Suprapubic skin (tissue), 4 donors: ENCODE data around the gene DLG1. TPM values are rescaled to one million over a fixed set of nuclear protein-coding genes. Genes with fewer than 3 reads are reported as not detected.

Source experiments
- DNase-seq, 2 donors: peaks; one replicate each; pipeline ENCODE4 v3.0.0-alpha.2; 2019; ENCODE audit warnings: low spot score in 2 of 2
- H3K27ac ChIP-seq: fragments of 200-600 bp; sonication (generic); one replicate; pipeline ENCODE4 v1.5.1; 2019
- H3K27me3 ChIP-seq: fragments of 200-600 bp; sonication (generic); one replicate; pipeline ENCODE4 v1.5.1; 2019
- H3K36me3 ChIP-seq: fragments of 200-600 bp; sonication (generic); one replicate; pipeline ENCODE4 v1.5.1; 2019
- H3K4me1 ChIP-seq: fragments of 200-600 bp; sonication (generic); one replicate; pipeline ENCODE4 v1.5.1; 2019
- H3K4me3 ChIP-seq: fragments of 200-600 bp; sonication (generic); one replicate; pipeline ENCODE4 v1.5.1; 2019; ENCODE audit warnings: mild to moderate bottlenecking
- H3K9me3 ChIP-seq: fragments of 200-600 bp; sonication (generic); one replicate; pipeline ENCODE4 v1.5.1; 2019
- CTCF ChIP-seq, 2 donors: fragments of 200-600 bp in 1 of 2; fragments of 450-650 bp in 1 of 2; sonication (generic) in 1 of 2; IDR thresholded peaks; one replicate each; pipeline ENCODE4 v1.5.1; 2016 to 2019; ENCODE audit warnings: antibody characterized with exemption in 2 of 2, mild to moderate bottlenecking in 1 of 2, moderate library complexity in 1 of 2
- EP300 ChIP-seq: sonication (generic); formaldehyde crosslinking; IDR thresholded peaks from one replicate; pipeline ENCODE4 v1.6.1; 2017; ENCODE audit warnings: antibody characterized with exemption
- POLR2A ChIP-seq, 2 donors: fragments of 450-650 bp; IDR thresholded peaks; one replicate each; pipeline ENCODE4 v1.6.1; 2017; ENCODE audit warnings: antibody characterized with exemption in 2 of 2, mild to moderate bottlenecking in 2 of 2, moderate library complexity in 2 of 2
- POLR2AphosphoS5 ChIP-seq, 3 donors: sonication (generic); formaldehyde crosslinking; IDR thresholded peaks; one replicate each; pipeline ENCODE4 v1.6.1; 2017; ENCODE audit warnings: antibody characterized with exemption in 3 of 3
- WGBS: methylation state at CpG from one replicate; pipeline ENCODE4 v1.1.5; 2018; 5-methylcytosine and 5-hydroxymethylcytosine counted together
- total RNA-seq, 4 donors: library from RNA; depleted of rRNA; stranded (reverse); fragments of >200 nt; gene quantifications; one replicate each; pipeline ENCODE4 v1.1.0, GENCODE V29; 2016

Gene DLG1
- total RNA-seq, 4 donors from 2014 or later, result 86.2 to 140 (median 103) TPM

- DNase-seq, result no peak
- no peaks in the 10 kb centered on the region for H3K27me3 ChIP-seq
- no peak overlapping the region for H3K4me3 ChIP-seq
- TF ChIP-seq POLR2A (IDR thresholded peaks at IDR 0.05) (no peak), EP300 (no peak), CTCF (IDR thresholded peaks at IDR 0.05) (no peak), POLR2AphosphoS5 (IDR thresholded peaks at IDR 0.05) (no peak)
- H3K4me1 ChIP-seq, result peaks cover 7% of the 10 kb centered on the region
- H3K27ac ChIP-seq, result no peak overlapping the region
- no peaks in the 10 kb centered on the region for H3K36me3 ChIP-seq
- no peaks in the 10 kb centered on the region for H3K9me3 ChIP-seq
Measured at GRCh38 chr3:197340521-197340871, 42.1 kb upstream of the DLG1 start.

GRCh38 chr3:197339841-197340520, 41.6 kb upstream of the DLG1 start:
- Histone ChIP-seq H3K36me3 (no peaks in the 10 kb centered on the region), H3K9me3 (no peaks in the 10 kb centered on the region), H3K27ac (no peak overlapping the region), H3K27me3 (no peaks in the 10 kb centered on the region), H3K4me1 (peaks cover 7% of the 10 kb centered on the region), H3K4me3 (no peak overlapping the region)
- 48% methylated on average over 11 of the region's 12 CpGs for WGBS
- TF ChIP-seq POLR2A (IDR thresholded peaks at IDR 0.05) (no peak), CTCF (IDR thresholded peaks at IDR 0.05) (no peak), EP300 (no peak), POLR2AphosphoS5 (IDR thresholded peaks at IDR 0.05) (no peak)
- DNase-seq, result no peak

GRCh38 chr3:197338586-197338985, 40.2 kb upstream of the DLG1 start:
- DNase-seq, result no peak

DNA sequence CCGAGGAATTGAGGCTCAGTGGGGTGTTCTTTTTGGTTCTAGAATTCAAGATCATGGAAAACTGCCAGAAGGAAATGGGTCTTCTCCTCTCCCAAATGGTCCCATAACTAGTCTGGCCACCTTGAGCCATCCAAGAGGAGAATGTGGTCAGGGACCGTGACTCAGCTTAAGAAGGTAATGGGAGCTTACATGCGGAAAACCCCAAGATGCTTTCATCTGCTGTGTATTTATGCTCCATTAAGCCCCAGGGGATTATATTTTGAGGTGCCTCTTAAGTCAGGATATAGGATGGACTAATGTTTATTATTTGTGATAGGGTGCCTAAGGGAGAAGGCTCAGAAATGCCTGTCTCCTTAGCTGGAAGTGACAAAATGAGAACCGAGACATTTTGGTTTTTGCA, 39.2 kb upstream of the DLG1 start:
- DNase-seq, result no peak
- Histone ChIP-seq H3K36me3 (no peaks in the 10 kb centered on the region), H3K9me3 (no peaks in the 10 kb centered on the region), H3K4me3 (no peak overlapping the region), H3K27me3 (no peaks in the 10 kb centered on the region), H3K4me1 (peaks cover 7% of the 10 kb centered on the region), H3K27ac (no peak overlapping the region)
- WGBS, result 91% methylated on average over 4 of the region's 4 CpGs
- TF ChIP-seq CTCF (IDR thresholded peaks at IDR 0.05) (no peak), POLR2A (IDR thresholded peaks at IDR 0.05) (no peak), EP300 (no peak), POLR2AphosphoS5 (IDR thresholded peaks at IDR 0.05) (no peak)

More at GRCh38 chr3:197338586-197338985, 40.2 kb upstream of the DLG1 start:
- TF ChIP-seq POLR2A (IDR thresholded peaks at IDR 0.05), result no peak
- no peak for TF ChIP-seq CTCF (IDR thresholded peaks at IDR 0.05)
- TF ChIP-seq POLR2AphosphoS5 (IDR thresholded peaks at IDR 0.05), result no peak
- no peak for TF ChIP-seq EP300
- H3K4me3 ChIP-seq, result no peak overlapping the region
- no peak overlapping the region for H3K27ac ChIP-seq
- WGBS, result 93% methylated on average over 6 of the region's 6 CpGs
- no peaks in the 10 kb centered on the region for H3K9me3 ChIP-seq
- peaks cover 7% of the 10 kb centered on the region for H3K4me1 ChIP-seq
- no peaks in the 10 kb centered on the region for H3K36me3 ChIP-seq
- H3K27me3 ChIP-seq, result no peaks in the 10 kb centered on the region

DNA sequence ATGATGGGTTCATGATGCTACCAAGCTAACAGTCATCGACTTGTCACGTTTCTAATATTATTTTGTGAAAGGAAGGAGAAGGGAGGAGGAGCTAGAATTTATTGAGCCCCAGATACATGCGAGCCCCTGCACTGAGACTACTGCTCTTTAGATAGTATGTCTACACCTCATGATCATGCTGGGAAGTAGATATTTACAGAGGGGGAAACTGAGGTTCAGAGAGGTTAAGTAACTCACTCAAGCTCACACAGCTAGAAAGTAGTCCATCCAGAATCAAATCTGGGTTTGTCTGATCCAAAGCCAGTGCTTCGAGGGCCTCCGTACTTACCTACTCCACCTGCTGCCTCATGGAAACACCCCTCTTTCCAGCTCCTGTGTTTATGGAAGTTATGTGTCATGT, 38.8 kb upstream of the DLG1 start:
- no peak for DNase-seq
- H3K27ac ChIP-seq, result no peak overlapping the region

More for the DNA sequence above, 38.8 kb upstream of the DLG1 start:
- Histone ChIP-seq H3K9me3 (no peaks in the 10 kb centered on the region), H3K4me3 (no peak overlapping the region), H3K27me3 (no peaks in the 10 kb centered on the region), H3K36me3 (no peaks in the 10 kb centered on the region), H3K4me1 (peaks cover 7% of the 10 kb centered on the region)
- whole genome bisulfite sequencing, result 94% methylated on average over 5 of the region's 5 CpGs
- TF ChIP-seq EP300 (no peak), POLR2AphosphoS5 (IDR thresholded peaks at IDR 0.05) (no peak), CTCF (IDR thresholded peaks at IDR 0.05) (no peak), POLR2A (IDR thresholded peaks at IDR 0.05) (no peak)
